ENCODE measurements around the gene BOLA1.

The BOLA1 gene

DNA sequence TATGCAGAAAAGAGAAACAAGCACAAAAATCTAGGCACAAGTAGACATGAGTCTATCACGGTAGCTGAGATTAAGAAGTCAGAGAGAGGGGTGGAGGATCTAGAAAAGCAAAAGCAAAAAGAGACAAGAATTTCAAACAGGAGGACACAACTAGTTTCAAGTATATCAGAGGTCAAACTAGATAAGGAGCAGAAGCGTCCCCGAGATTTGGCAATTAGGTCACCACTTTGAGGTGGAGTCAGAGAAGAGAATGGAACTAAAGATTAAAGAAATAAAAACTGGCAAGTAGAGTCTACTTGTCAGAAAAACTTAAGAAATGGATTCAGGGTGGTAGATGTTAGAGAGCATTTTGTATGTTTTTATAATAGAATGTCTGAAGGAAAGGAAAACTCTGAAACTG lies 26.0 kb downstream of the BOLA1 start:
- no peak for ATAC-seq
- TF ChIP-seq, protein P1, sequence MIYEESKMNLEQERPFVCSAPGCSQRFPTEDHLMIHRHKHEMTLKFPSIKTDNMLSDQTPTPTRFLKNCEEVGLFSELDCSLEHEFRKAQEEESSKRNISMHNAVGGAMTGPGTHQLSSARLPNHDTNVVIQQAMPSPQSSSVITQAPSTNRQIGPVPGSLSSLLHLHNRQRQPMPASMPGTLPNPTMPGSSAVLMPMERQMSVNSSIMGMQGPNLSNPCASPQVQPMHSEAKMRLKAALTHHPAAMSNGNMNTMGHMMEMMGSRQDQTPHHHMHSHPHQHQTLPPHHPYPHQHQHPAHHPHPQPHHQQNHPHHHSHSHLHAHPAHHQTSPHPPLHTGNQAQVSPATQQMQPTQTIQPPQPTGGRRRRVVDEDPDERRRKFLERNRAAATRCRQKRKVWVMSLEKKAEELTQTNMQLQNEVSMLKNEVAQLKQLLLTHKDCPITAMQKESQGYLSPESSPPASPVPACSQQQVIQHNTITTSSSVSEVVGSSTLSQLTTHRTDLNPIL (CRISPR knock-in tag; IDR thresholded peaks at IDR 0.05; ENCODE audit: low read depth): no peak
- no peak for TF ChIP-seq ZFP3 (CRISPR knock-in tag; IDR thresholded peaks at IDR 0.05)
- TF ChIP-seq RARB (CRISPR knock-in tag; IDR thresholded peaks at IDR 0.05): no peak
- TF ChIP-seq ZNF565 (CRISPR knock-in tag; conservative IDR thresholded peaks at IDR 0.05; ENCODE audit: low read depth): no peak
- no peak for TF ChIP-seq GLIS3 (CRISPR knock-in tag; IDR thresholded peaks at IDR 0.05)

DNA sequence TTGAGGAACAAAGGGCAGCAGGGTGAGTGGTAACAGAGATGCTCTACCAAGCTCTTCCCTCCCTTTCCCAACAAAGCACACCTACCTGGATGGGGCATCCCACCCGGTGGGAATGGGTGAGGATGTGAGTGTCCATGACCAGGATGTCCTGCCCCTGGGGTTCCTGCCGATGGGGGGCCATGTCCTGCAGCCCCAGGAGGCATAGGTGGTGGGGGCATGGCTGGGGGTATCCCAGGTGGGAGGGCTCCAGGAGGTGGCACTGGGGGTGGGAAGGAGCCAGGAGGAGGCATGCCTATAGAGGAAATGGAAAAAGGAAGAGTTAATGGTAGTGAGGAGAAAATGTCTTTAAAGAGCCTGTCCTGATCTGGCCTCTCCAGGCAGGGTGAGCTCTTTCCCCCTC lies 26.4 kb downstream of the BOLA1 start:
- no peak for TF ChIP-seq ISL1 (CRISPR knock-in tag; IDR thresholded peaks at IDR 0.05)
- TF ChIP-seq BACH2 (CRISPR knock-in tag; IDR thresholded peaks at IDR 0.05; ENCODE audit: borderline replicate concordance): no peak
- TF ChIP-seq, protein P2, sequence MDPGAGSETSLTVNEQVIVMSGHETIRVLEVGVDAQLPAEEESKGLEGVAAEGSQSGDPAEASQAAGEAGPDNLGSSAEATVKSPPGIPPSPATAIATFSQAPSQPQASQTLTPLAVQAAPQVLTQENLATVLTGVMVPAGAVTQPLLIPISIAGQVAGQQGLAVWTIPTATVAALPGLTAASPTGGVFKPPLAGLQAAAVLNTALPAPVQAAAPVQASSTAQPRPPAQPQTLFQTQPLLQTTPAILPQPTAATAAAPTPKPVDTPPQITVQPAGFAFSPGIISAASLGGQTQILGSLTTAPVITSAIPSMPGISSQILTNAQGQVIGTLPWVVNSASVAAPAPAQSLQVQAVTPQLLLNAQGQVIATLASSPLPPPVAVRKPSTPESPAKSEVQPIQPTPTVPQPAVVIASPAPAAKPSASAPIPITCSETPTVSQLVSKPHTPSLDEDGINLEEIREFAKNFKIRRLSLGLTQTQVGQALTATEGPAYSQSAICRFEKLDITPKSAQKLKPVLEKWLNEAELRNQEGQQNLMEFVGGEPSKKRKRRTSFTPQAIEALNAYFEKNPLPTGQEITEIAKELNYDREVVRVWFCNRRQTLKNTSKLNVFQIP (CRISPR knock-in tag; IDR thresholded peaks at IDR 0.05; ENCODE audit: borderline replicate concordance, low read depth): no peak
- no peak for TF ChIP-seq ZNF8 (CRISPR knock-in tag; IDR thresholded peaks at IDR 0.05)
- no peak for TF ChIP-seq PPARA (CRISPR knock-in tag; IDR thresholded peaks at IDR 0.05; ENCODE audit: borderline replicate concordance)
- TF ChIP-seq ZNF70 (CRISPR knock-in tag; IDR thresholded peaks at IDR 0.05): no peak
- no peak for TF ChIP-seq ZFP3 (CRISPR knock-in tag; IDR thresholded peaks at IDR 0.05)
- no peak for TF ChIP-seq ZFP30 (CRISPR knock-in tag; IDR thresholded peaks at IDR 0.05)
- no peak for TF ChIP-seq GLIS3 (CRISPR knock-in tag; IDR thresholded peaks at IDR 0.05)
- TF ChIP-seq, protein P3, sequence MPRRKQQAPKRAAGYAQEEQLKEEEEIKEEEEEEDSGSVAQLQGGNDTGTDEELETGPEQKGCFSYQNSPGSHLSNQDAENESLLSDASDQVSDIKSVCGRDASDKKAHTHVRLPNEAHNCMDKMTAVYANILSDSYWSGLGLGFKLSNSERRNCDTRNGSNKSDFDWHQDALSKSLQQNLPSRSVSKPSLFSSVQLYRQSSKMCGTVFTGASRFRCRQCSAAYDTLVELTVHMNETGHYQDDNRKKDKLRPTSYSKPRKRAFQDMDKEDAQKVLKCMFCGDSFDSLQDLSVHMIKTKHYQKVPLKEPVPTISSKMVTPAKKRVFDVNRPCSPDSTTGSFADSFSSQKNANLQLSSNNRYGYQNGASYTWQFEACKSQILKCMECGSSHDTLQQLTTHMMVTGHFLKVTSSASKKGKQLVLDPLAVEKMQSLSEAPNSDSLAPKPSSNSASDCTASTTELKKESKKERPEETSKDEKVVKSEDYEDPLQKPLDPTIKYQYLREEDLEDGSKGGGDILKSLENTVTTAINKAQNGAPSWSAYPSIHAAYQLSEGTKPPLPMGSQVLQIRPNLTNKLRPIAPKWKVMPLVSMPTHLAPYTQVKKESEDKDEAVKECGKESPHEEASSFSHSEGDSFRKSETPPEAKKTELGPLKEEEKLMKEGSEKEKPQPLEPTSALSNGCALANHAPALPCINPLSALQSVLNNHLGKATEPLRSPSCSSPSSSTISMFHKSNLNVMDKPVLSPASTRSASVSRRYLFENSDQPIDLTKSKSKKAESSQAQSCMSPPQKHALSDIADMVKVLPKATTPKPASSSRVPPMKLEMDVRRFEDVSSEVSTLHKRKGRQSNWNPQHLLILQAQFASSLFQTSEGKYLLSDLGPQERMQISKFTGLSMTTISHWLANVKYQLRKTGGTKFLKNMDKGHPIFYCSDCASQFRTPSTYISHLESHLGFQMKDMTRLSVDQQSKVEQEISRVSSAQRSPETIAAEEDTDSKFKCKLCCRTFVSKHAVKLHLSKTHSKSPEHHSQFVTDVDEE (CRISPR knock-in tag; IDR thresholded peaks at IDR 0.05): no peak
- no peak for ATAC-seq

DNA sequence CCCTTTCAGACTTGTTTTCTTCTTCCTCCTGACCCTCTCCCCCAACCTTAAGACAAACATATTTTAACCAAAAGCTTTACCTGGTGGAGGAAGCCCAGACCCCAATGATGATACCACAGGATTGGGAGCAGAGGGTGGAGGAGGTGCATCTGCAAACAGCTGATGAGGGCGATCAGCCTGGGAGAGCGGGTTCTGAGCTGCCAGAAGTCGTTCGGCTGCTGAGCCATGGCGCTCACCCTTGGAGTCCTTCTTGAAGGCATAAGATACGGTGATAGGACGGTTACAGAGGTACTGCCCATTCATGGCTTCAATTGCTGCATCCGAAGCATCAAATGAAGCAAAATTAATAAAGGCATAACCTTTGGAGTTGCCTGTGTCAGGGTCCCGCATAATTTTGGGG lies 26.9 kb downstream of the BOLA1 start:
- ATAC-seq: no peak
- TF ChIP-seq, protein P4, sequence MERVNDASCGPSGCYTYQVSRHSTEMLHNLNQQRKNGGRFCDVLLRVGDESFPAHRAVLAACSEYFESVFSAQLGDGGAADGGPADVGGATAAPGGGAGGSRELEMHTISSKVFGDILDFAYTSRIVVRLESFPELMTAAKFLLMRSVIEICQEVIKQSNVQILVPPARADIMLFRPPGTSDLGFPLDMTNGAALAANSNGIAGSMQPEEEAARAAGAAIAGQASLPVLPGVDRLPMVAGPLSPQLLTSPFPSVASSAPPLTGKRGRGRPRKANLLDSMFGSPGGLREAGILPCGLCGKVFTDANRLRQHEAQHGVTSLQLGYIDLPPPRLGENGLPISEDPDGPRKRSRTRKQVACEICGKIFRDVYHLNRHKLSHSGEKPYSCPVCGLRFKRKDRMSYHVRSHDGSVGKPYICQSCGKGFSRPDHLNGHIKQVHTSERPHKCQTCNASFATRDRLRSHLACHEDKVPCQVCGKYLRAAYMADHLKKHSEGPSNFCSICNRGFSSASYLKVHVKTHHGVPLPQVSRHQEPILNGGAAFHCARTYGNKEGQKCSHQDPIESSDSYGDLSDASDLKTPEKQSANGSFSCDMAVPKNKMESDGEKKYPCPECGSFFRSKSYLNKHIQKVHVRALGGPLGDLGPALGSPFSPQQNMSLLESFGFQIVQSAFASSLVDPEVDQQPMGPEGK (CRISPR knock-in tag; IDR thresholded peaks at IDR 0.05; ENCODE audit: borderline replicate concordance): no peak
- TF ChIP-seq BACH2 (CRISPR knock-in tag; IDR thresholded peaks at IDR 0.05; ENCODE audit: borderline replicate concordance) (no peak), TCF4 (CRISPR knock-in tag; IDR thresholded peaks at IDR 0.05; ENCODE audit: borderline replicate concordance) (no peak), SNAI2 (CRISPR knock-in tag; IDR thresholded peaks at IDR 0.05) (no peak), ESRRG (CRISPR knock-in tag; IDR thresholded peaks at IDR 0.05) (no peak), PPARA (CRISPR knock-in tag; IDR thresholded peaks at IDR 0.05; ENCODE audit: borderline replicate concordance) (no peak), ZFP3 (CRISPR knock-in tag; IDR thresholded peaks at IDR 0.05) (no peak), ARNTL (CRISPR knock-in tag; IDR thresholded peaks at IDR 0.05; ENCODE audit: borderline replicate concordance, low read depth) (no peak), ISL1 (CRISPR knock-in tag; IDR thresholded peaks at IDR 0.05) (no peak)
- TF ChIP-seq, protein P2 (CRISPR knock-in tag; IDR thresholded peaks at IDR 0.05; ENCODE audit: borderline replicate concordance, low read depth): no peak
- TF ChIP-seq, protein P5, sequence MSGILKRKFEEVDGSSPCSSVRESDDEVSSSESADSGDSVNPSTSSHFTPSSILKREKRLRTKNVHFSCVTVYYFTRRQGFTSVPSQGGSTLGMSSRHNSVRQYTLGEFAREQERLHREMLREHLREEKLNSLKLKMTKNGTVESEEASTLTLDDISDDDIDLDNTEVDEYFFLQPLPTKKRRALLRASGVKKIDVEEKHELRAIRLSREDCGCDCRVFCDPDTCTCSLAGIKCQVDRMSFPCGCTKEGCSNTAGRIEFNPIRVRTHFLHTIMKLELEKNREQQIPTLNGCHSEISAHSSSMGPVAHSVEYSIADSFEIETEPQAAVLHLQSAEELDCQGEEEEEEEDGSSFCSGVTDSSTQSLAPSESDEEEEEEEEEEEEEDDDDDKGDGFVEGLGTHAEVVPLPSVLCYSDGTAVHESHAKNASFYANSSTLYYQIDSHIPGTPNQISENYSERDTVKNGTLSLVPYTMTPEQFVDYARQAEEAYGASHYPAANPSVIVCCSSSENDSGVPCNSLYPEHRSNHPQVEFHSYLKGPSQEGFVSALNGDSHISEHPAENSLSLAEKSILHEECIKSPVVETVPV (CRISPR knock-in tag; IDR thresholded peaks at IDR 0.05): no peak
- TF ChIP-seq, protein P1 (CRISPR knock-in tag; IDR thresholded peaks at IDR 0.05; ENCODE audit: low read depth): no peak
- TF ChIP-seq, protein P3 (CRISPR knock-in tag; IDR thresholded peaks at IDR 0.05): no peak

All from SK-N-SH treated with all-trans-retinoic acid at 6 μM for 48 hours (cell line).